ENCODE data around the gene ACTN3. TPM values are rescaled to one million over a fixed set of nuclear protein-coding genes. Genes with fewer than 3 reads are reported as not detected.

The ACTN3 gene
- total RNA-seq, 2 donors from 2014 or later = not detected

DNA sequence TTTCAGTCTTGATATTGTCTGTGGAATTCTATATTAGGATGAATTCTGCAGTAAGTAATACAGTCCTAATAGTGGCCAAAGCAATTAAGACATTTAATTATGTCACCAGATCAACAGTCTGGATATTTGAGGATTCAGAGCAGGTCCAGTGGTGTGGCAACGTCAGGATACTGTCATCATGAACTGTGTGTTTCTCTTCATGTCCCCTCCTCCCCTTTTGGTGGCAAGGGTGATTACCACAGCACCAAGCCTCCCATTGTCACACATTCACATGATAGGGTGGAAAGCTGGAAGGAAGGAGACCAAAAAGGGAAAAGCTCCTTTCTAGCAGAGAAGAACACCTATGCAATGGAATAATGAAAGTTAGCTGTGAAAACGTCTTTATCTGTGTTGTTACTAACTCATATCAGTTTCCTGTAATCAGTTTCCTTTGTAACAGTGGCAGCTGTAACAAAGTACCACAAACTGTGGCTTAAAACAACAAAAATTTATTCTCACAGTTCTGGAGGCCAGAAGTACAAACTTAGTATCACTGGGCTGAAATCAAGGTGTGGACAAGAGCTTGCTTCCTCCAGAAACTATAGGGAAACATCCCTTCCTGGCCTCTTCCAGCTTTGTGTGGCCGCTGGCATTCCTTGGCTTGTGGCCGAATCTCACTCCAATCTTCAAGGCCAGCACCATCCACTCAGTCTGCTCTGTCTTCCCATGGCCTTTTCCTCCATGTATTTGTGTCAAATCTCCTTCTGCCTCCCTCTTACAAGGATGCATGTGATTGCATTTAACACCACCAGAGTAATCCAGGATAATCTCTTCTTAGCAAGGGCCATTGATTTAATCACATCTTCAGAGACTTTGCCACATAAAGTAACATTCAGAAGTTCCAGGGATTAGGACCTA is 63.3 kb downstream of the ACTN3 start:
- H3K9me3 ChIP-seq = no peaks in the 10 kb centered on the region
- ATAC-seq (ENCODE audit: insufficient number of reproducible peaks, low FRiP score, low read depth) (no peak), DNase-seq (ENCODE audit: low spot score) (no peak)
- TF ChIP-seq, protein P1, sequence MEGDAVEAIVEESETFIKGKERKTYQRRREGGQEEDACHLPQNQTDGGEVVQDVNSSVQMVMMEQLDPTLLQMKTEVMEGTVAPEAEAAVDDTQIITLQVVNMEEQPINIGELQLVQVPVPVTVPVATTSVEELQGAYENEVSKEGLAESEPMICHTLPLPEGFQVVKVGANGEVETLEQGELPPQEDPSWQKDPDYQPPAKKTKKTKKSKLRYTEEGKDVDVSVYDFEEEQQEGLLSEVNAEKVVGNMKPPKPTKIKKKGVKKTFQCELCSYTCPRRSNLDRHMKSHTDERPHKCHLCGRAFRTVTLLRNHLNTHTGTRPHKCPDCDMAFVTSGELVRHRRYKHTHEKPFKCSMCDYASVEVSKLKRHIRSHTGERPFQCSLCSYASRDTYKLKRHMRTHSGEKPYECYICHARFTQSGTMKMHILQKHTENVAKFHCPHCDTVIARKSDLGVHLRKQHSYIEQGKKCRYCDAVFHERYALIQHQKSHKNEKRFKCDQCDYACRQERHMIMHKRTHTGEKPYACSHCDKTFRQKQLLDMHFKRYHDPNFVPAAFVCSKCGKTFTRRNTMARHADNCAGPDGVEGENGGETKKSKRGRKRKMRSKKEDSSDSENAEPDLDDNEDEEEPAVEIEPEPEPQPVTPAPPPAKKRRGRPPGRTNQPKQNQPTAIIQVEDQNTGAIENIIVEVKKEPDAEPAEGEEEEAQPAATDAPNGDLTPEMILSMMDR (IDR thresholded peaks at IDR 0.05) = no peak
- H3K4me1 ChIP-seq (ENCODE audit: control insufficient read depth in 1 of 2, low read depth in 2 of 2) = peaks cover 12 to 24% of the 10 kb centered on the region in 2 donors
- H3K36me3 ChIP-seq = peaks cover 9% of the 10 kb centered on the region
- H3K27ac ChIP-seq = no peak overlapping the region
- no peaks in the 10 kb centered on the region for H3K27me3 ChIP-seq (replicated peaks; ENCODE audit: insufficient read depth)
- H3K4me3 ChIP-seq = no peak overlapping the region

GRCh38 chr11:66612458-66612857 is 65.8 kb downstream of the ACTN3 start:
- Histone ChIP-seq H3K4me3 (no peak overlapping the region), H3K36me3 (no peaks in the 10 kb centered on the region), H3K4me1 (ENCODE audit: control insufficient read depth in 1 of 2, low read depth in 2 of 2) (peaks cover 14 to 22% of the 10 kb centered on the region in 2 donors), H3K27me3 (replicated peaks; ENCODE audit: insufficient read depth) (no peaks in the 10 kb centered on the region), H3K27ac (no peak overlapping the region), H3K9me3 (no peaks in the 10 kb centered on the region)
- no peak for DNase-seq (ENCODE audit: low spot score)
- no peak for ATAC-seq (ENCODE audit: insufficient number of reproducible peaks, low FRiP score, low read depth)
- TF ChIP-seq, protein P1 (IDR thresholded peaks at IDR 0.05) = no peak

Other genes with a start within 250 kb of the ACTN3 start
- 10 to 100 TPM; 22.9 to 32.4 TPM for gene CD248, start 229.9 kb upstream of the ACTN3 start, total RNA-seq
- 1 to 10 TPM; 7.7 to 7.8 TPM for gene RIN1, start 210.5 kb upstream of the ACTN3 start, total RNA-seq
- gene BRMS1, start 201.8 kb upstream of the ACTN3 start, total RNA-seq = 10 to 100 TPM; 35.0 to 48.1 TPM
- gene B4GAT1, start 199.3 kb upstream of the ACTN3 start, total RNA-seq = 10 to 100 TPM; 15.7 to 34.1 TPM
- gene SLC29A2, start 175.1 kb upstream of the ACTN3 start, total RNA-seq = 1 to 10 TPM; 2.5 to 3.0 TPM
- gene NPAS4, start 125.9 kb upstream of the ACTN3 start, total RNA-seq = 1 to 10 TPM; 4.2 to 6.6 TPM
- gene MRPL11, start 108.1 kb upstream of the ACTN3 start, total RNA-seq = 10 to 100 TPM; 16.7 to 28.0 TPM
- 10 to 100 TPM; 29.1 to 47.1 TPM for gene PELI3, start 80.0 kb upstream of the ACTN3 start, total RNA-seq
- 10 to 100 TPM; 20.2 to 22.2 TPM for gene DPP3, start 66.5 kb upstream of the ACTN3 start, total RNA-seq
- 100 to 1,000 TPM in 1 of 2 donors, 10 to 100 TPM in 1; 90.3 to 114 TPM for gene BBS1, start 36.3 kb upstream of the ACTN3 start, total RNA-seq
- gene ZDHHC24, start 855 bp upstream of the ACTN3 start, total RNA-seq = 10 to 100 TPM; 10.2 to 15.7 TPM
- 100 to 1,000 TPM; 122 to 195 TPM for gene CTSF, start 21.7 kb downstream of the ACTN3 start, total RNA-seq
- gene CCDC87, start 46.2 kb downstream of the ACTN3 start, total RNA-seq = under 1 TPM in 1 of 2 donors, not detected in 1; 0.68 TPM
- gene CCS, start 46.3 kb downstream of the ACTN3 start, total RNA-seq = 10 to 100 TPM; 19.9 to 20.8 TPM
- 10 to 100 TPM; 72.7 to 99.8 TPM for gene RBM14, start 69.7 kb downstream of the ACTN3 start, total RNA-seq
- 10 to 100 TPM; 61.2 to 84.0 TPM for gene RBM4, start 91.8 kb downstream of the ACTN3 start, total RNA-seq
- gene RBM4B, start 131.0 kb downstream of the ACTN3 start, total RNA-seq = 1 to 10 TPM; 8.9 to 9.2 TPM
- gene SPTBN2, start 182.3 kb downstream of the ACTN3 start, total RNA-seq = 1 to 10 TPM; 1.2 to 5.6 TPM

Measured in thoracic aorta (tissue), 2 donors.